GM12892 (cell line): Measurements from ENCODE around the gene RTP4.

Experiments used
- DNase-seq: peaks from one replicate; pipeline ENCODE4 v3.0.0; 2011; ENCODE audit not compliant: insufficient read length
- FAIRE-seq: peaks from 2 replicates; lab custom pipeline; 2011; peaks lifted over from hg19 to GRCh38; lab: Jason Lieb, UNC
- POLR2A ChIP-seq: IDR thresholded peaks from 2 replicates; pipeline ENCODE4 v1.6.1; 2011; ENCODE audit warnings: low read depth, low read length, control low read depth
- POLR2AphosphoS5 ChIP-seq: IDR thresholded peaks from 2 replicates; pipeline ENCODE4 v1.6.1; 2011; ENCODE audit warnings: low read depth, low read length, control low read depth
- TAF1 ChIP-seq: IDR thresholded peaks from 2 replicates; pipeline ENCODE4 v1.6.1; 2011; ENCODE audit warnings: low read depth, mild to moderate bottlenecking, control low read depth, low read length, borderline replicate concordance

The RTP4 gene

DNA sequence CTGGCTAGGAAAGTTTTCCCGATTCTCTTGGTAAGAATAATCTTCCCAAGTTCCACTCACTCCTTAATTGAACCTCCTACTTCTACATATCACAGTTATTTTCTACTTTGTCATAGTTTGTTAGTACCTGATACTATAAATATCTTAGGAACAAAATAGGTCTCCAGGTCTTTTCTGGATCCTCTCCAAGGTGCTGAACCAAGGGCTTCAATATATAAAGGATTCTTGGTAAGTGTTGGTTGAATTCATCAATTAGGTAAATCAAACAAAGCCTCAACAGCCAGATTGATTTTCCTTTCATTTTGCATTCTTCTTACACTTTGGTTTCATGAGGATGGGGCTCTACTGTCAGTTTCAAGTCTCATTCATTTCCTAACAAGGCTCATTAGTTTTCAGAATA, 27.6 kb upstream of the RTP4 start:
- no peak for DNase-seq
- no peak for FAIRE-seq
- TF ChIP-seq POLR2A (no peak), POLR2AphosphoS5 (no peak), TAF1 (no peak)

DNA sequence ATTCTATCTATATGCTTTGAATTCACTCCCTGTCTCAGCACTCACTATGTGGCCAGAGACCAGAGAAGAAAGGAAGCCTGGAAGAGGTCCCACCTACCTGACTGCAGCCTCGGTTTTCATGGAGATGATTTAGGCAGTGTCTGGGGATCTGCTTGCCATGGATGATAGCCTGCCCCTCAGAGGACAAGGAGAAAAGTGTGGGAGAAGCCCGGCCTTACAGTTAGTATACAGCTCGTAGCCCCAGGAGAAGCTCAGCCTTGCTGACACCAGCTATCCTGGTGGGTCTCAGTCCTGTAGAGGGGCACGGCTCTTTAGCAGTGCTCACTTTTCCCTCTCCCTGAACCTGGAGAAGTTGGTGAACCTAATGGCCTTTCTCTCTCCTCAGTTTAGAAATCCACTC, 25.9 kb upstream of the RTP4 start:
- FAIRE-seq: no peak
- no peak for DNase-seq
- TF ChIP-seq TAF1 (no peak), POLR2A (no peak), POLR2AphosphoS5 (no peak)

DNA sequence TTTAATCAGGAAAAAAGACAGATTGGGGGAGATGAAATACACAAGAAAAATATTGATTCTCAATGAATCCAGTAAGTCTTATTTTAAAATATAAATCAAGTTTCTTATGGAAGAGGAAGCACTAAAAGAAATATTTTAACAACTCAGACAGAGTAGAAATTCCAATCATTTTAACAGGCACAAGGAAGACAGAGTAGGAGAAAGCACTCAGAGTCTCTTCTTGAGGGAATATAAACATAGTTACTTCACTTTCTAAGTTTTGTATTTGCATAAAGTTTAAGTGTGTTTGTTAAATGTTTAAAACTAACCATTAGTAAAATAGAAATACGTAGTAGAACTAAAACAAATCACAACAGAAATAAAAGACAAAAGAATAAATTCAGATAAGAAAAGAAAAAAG, 24.5 kb upstream of the RTP4 start:
- no peak for TF ChIP-seq POLR2AphosphoS5
- TF ChIP-seq TAF1: no peak
- TF ChIP-seq POLR2A: no peak

DNA sequence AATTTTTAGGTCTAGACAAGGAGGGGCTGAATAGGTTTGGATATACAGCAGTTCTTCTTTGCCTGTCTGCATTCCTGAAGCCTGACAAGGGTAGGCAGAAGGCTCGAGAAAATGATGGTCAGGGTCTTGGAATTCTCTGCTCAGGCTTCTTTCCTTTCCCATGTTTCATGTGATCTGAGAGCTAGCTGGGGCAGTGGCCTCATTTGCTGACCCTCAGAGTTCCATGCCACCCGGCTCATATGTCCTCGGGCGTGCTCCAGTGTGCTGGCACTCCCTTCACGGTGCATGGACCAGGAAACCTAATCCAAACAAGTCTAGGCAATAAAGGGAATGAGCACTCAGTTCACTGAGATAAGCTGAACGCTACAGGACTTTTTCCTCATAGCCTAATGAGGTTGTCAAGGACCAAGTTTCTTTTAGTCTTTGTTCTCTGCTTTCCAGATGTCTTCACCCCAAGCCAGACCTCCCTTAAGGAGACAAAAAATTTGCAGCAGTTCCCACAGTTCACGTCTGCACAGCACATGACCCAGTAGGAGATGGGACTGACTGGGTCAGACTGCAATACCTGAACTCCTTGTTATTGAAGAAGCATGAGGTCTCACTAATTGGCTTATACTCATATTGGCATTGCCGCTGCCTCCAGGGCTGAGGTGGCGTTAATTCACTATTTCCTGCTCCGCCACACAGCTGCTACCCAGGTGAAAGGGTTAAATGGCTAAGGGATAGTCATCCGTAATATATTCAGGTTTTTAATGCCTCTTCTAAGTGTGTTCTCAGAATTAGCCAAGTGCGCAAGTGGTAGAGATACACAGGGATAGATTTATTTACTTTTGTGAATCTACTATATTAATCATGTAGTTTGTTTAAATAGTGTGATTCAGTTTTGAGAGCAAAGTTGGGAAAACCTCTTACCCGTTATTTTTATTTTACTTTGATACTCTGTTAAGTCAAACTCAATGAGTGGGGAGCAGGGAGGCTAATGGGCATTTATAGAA, 15.3 kb upstream of the RTP4 start:
- no peak for TF ChIP-seq POLR2AphosphoS5
- TF ChIP-seq TAF1: no peak
- TF ChIP-seq POLR2A: no peak
- DNase-seq (no peak), FAIRE-seq (no peak)

More for the DNA sequence above, 24.5 kb upstream of the RTP4 start:
- DNase-seq: no peak
- no peak for FAIRE-seq

DNA sequence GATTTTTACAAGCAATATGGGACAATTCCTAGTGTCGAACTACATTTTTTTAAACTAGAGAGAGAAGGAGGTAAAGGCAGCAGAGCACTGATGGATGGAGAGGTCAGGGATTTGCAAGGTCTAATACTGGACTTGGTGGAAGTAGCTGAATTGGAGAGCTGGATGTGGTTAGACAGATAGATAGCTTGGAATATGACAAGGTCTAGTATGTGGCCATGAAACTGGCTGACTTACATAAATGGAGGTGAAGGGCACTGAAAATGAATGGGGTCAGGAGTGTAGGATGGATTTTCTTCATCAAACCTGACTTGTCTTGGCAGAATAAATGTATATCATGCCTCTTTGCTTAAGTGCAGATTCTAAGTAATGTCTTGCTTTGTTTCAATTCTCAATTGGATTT, 10.1 kb upstream of the RTP4 start:
- FAIRE-seq: no peak
- TF ChIP-seq TAF1 (no peak), POLR2AphosphoS5 (no peak), POLR2A (no peak)

DNA sequence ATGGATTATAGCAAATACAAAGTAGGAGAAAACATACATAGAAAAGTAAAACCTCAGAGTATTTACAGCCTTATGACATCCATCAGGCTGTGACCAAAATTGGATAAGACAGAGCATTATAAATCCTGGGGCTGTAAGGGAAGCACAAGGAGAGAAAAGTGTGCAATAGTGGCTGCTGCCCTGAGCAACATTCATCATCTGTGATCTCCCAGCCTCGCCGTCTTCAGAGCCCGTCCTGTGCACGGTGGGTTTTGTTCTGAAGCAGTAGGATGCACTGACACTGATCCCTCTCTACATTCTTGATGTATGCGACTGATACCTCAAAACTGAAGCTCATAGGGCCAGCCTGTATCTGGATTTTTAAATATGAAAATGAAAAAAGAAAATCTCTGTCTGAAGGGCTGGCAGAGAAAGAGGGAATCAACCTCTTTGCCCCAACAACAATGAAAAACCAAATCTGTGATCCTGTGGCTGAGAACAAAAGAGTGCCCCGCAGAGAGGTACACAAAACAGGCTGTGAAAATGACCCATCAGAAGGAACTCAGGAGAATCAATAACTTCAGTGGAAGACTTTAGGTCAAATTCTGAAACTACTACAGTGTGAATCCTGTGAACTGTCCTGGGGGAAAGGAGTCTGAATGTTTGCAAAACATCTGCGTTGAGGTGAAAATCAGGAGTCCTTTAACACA, 8.2 kb upstream of the RTP4 start:
- no peak for FAIRE-seq
- DNase-seq: no peak
- TF ChIP-seq POLR2AphosphoS5 (no peak), POLR2A (no peak), TAF1 (no peak)

More for the DNA sequence above, 10.1 kb upstream of the RTP4 start:
- DNase-seq: no peak

DNA sequence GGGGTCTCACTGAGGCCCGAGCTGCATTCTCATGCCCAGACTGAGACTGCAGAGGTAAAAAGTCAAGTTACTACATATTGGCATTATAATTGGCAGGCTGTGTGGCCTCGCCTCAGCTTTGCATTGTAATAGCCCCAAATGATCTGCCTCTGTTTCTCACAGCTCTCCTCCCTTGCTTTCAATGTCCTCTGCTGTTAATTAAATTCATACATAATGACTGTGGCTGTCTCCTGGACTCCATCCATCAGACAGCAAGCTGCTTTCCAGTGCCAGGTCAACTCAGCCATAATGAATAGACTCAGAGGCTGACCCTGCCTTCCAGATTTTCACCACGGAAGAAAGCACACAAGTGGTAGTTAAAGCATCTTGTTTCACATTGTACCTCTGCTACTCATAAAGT, 7.6 kb upstream of the RTP4 start:
- TF ChIP-seq POLR2A (no peak), POLR2AphosphoS5 (no peak), TAF1 (no peak)
- no peak for DNase-seq
- FAIRE-seq: no peak

DNA sequence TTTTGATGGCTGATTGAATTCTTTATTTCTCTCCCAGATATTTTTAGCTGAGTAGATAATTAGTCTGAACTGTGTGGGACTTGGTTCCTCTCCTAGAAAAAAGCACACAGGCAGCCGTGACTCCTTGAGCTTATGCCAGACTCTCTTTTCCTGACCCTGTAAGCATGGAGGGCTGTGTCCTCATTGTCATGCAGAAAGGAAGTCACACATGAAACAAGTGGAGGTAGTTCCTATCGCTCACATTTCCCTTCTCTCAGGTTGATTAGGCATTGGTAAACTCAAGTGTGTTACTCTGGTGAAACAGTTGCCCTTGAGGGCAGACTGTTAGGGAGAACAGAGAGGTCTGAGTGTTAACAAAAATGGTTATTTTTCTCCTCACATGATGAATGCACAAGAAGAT, 6.3 kb upstream of the RTP4 start:
- TF ChIP-seq POLR2A (no peak), TAF1 (no peak), POLR2AphosphoS5 (no peak)
- no peak for DNase-seq

DNA sequence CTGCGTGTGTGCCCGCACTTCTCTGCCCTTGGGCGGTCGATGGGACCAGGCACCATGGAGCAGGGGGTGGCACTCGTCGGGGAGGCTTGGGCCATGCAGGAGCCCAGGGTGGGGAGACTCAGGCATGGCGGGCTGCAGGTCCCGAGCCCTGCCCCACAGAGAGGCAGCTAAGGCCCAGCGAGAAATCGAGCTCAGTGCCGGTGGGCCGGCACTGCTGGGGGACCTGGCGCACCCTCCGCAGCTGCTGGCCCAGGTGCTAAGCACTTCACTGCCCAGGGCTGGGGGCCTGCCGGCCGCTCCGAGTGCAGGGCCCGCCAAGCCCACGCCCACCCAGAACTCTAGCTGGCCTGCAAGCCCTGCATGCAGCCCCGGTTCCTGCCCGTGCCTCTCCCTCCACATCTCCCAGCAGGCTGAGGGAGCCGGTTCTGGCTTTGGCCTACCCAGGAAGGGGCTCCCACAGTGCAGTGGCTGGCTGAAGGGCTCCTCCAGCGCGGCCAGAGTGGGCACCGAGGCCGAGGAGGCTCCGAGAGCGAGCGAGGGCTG, 553 bp upstream of the RTP4 start:
- FAIRE-seq: no peak
- TF ChIP-seq TAF1: no peak
- no peak for TF ChIP-seq POLR2A
- no peak for TF ChIP-seq POLR2AphosphoS5
- DNase-seq: no peak

More for the DNA sequence above, 6.3 kb upstream of the RTP4 start:
- FAIRE-seq: peak; percentile 88

DNA sequence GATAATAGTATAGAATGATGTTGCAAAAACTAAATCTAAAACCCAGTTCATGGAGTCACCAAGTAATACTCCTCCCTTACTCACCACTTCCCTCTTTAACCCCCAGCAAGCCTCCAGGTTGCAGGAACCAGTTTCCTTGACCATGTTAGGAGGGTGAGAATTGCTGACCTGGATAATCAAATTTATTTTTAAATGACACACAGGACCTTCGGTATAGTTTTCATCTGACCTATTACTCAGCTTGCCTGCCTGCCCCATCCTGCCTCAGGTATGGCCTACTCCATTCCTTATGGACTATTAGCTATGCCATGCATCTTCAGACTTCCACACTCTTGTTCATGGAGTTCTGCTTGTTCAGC, 883 bp downstream of the RTP4 start:
- TF ChIP-seq POLR2A: no peak
- no peak for TF ChIP-seq TAF1
- no peak for TF ChIP-seq POLR2AphosphoS5
- FAIRE-seq (peak; percentile 51), DNase-seq (no peak)

DNA sequence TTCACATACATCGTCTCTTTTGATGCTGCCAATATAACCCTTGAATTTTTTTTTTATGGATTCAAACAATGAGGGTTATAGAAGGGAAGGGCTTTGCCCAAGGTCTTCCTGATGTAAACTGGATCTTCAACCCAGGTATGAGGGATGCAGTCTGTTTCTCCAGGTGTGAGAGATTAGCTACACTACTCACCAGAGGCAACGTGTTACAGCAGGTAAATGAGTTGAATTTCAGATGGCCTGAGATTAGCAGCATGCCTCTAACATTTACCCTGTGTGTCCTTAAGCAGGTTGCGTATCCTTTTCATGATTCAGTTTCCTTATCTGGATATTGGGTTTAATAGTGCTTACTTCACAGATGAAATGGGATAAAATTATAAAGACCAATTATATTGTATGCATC, 1.9 kb downstream of the RTP4 start:
- no peak for DNase-seq
- no peak for FAIRE-seq
- TF ChIP-seq POLR2AphosphoS5: no peak
- no peak for TF ChIP-seq TAF1
- TF ChIP-seq POLR2A: no peak
